Measurements from ENCODE around the gene APLP2. TPM values are rescaled to one million over a fixed set of nuclear protein-coding genes. Genes with fewer than 3 reads are reported as not detected.
A peak's percentile ranks its signal among the peaks of the same experiment; 100 is the strongest.
"Not testable (repeated sequence)": the region's sequence is repeated elsewhere in the genome, so short reads cannot be mapped to it uniquely, and the experiment has no call there.

The APLP2 gene
- total RNA-seq, 6 donors from 2014 or later, result 249 to 939 (median 653) TPM

DNA sequence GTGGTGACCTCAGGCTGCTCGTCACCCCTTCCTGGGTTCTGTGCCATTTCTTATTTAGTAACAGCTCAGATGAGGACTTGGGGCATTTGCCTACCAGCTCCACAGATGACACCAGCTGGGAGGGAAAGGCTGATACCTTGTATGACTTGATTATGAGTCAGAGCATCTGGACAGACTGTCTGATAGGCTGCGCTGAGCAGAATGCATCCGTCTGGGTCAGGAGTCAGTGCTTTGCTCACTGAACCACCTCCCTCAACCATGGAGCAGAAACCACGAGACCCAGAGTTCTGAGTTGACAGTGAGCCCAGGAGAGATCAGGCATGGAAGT lies 96.7 kb downstream of the APLP2 start:
- TF ChIP-seq EP300 (IDR thresholded peaks at IDR 0.05), result peak in 1 of 4 donors; percentile 42
- TF ChIP-seq, protein P1, sequence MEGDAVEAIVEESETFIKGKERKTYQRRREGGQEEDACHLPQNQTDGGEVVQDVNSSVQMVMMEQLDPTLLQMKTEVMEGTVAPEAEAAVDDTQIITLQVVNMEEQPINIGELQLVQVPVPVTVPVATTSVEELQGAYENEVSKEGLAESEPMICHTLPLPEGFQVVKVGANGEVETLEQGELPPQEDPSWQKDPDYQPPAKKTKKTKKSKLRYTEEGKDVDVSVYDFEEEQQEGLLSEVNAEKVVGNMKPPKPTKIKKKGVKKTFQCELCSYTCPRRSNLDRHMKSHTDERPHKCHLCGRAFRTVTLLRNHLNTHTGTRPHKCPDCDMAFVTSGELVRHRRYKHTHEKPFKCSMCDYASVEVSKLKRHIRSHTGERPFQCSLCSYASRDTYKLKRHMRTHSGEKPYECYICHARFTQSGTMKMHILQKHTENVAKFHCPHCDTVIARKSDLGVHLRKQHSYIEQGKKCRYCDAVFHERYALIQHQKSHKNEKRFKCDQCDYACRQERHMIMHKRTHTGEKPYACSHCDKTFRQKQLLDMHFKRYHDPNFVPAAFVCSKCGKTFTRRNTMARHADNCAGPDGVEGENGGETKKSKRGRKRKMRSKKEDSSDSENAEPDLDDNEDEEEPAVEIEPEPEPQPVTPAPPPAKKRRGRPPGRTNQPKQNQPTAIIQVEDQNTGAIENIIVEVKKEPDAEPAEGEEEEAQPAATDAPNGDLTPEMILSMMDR (IDR thresholded peaks at IDR 0.05), result no peak
- TF ChIP-seq POLR2AphosphoS5 (IDR thresholded peaks at IDR 0.05), result peak; percentile 53 to 74
- peak in 1 of 4 donors; percentile 42 for TF ChIP-seq POLR2A (IDR thresholded peaks at IDR 0.05)
- Histone ChIP-seq H3K27me3 (peaks cover 0 to 1% (median 0%) of the 10 kb centered on the region in 4 donors), H3K4me1 (peaks cover 21 to 37% (median 32%) of the 10 kb centered on the region in 4 donors), H3K4me3 (no peak overlapping the region), H3K27ac (peak overlapping the region in 3 of 4 donors; percentile 37 to 61 (median 54)), H3K36me3 (no peaks in the 10 kb centered on the region), H3K9me3 (no peaks in the 10 kb centered on the region)
- WGBS, 2 donors, result 56 to 62% methylated on average over 4 of the region's 4 CpGs
- DNase-seq, result peak in 1 of 2 donors; percentile 68
- peak; percentile 72 to 85 for ATAC-seq (ENCODE audit: low FRiP score in 2 of 2)

GRCh38 chr11:130167146-130167545 lies 97.5 kb downstream of the APLP2 start:
- H3K27ac ChIP-seq, result peak overlapping the region in 2 of 4 donors; percentile 27 to 54
- TF ChIP-seq POLR2AphosphoS5 (IDR thresholded peaks at IDR 0.05), result no peak
- TF ChIP-seq POLR2A (IDR thresholded peaks at IDR 0.05), result no peak
- TF ChIP-seq, protein P1 (IDR thresholded peaks at IDR 0.05), result no peak
- TF ChIP-seq EP300 (IDR thresholded peaks at IDR 0.05), result no peak

GRCh38 chr11:130168105-130168504 lies 98.4 kb downstream of the APLP2 start:
- Histone ChIP-seq H3K36me3 (no peaks in the 10 kb centered on the region), H3K27me3 (no peaks in the 10 kb centered on the region)

More at GRCh38 chr11:130167146-130167545, 97.5 kb downstream of the APLP2 start:
- Histone ChIP-seq H3K4me1 (peaks cover 17 to 30% (median 25%) of the 10 kb centered on the region in 4 donors), H3K9me3 (no peaks in the 10 kb centered on the region), H3K27me3 (no peaks in the 10 kb centered on the region), H3K36me3 (no peaks in the 10 kb centered on the region), H3K4me3 (no peak overlapping the region)
- DNase-seq (no peak), ATAC-seq (ENCODE audit: low FRiP score in 2 of 2) (no peak)
- WGBS, 2 donors, result 97 to 100% methylated on average over 3 of the region's 3 CpGs

GRCh38 chr11:130170345-130170744 lies 100.7 kb downstream of the APLP2 start:
- H3K4me3 ChIP-seq, result no peak overlapping the region
- DNase-seq (no peak), ATAC-seq (ENCODE audit: low FRiP score in 2 of 2) (no peak)
- H3K27ac ChIP-seq, result no peak overlapping the region
- peaks cover 0 to 10% (median 3%) of the 10 kb centered on the region in 4 donors for H3K4me1 ChIP-seq
- TF ChIP-seq POLR2AphosphoS5 (IDR thresholded peaks at IDR 0.05) (no peak), EP300 (IDR thresholded peaks at IDR 0.05) (no peak), POLR2A (IDR thresholded peaks at IDR 0.05) (no peak)
- TF ChIP-seq, protein P1 (IDR thresholded peaks at IDR 0.05), result no peak
- no peaks in the 10 kb centered on the region for H3K27me3 ChIP-seq
- H3K36me3 ChIP-seq, result no peaks in the 10 kb centered on the region
- peaks cover 0 to 9% (median 3%) of the 10 kb centered on the region in 4 donors for H3K9me3 ChIP-seq
- WGBS, 2 donors, result 78 to 88% methylated on average over 6 to 8 of the region's 8 CpGs

More at GRCh38 chr11:130168105-130168504, 98.4 kb downstream of the APLP2 start:
- WGBS, 2 donors, result 86 to 88% methylated on average over 7 of the region's 7 CpGs
- no peak for DNase-seq
- peaks cover 13 to 24% (median 17%) of the 10 kb centered on the region in 4 donors for H3K4me1 ChIP-seq
- no peak for TF ChIP-seq POLR2A (IDR thresholded peaks at IDR 0.05)
- no peak for TF ChIP-seq POLR2AphosphoS5 (IDR thresholded peaks at IDR 0.05)
- no peak for TF ChIP-seq EP300 (IDR thresholded peaks at IDR 0.05)
- TF ChIP-seq, protein P1 (IDR thresholded peaks at IDR 0.05), result no peak
- H3K27ac ChIP-seq, result no peak overlapping the region
- H3K9me3 ChIP-seq, result no peaks in the 10 kb centered on the region
- H3K4me3 ChIP-seq, result no peak overlapping the region
- no peak for ATAC-seq (ENCODE audit: low FRiP score in 2 of 2)

GRCh38 chr11:130171534-130171933 lies 101.8 kb downstream of the APLP2 start:
- Histone ChIP-seq H3K27ac (no peak overlapping the region), H3K9me3 (peaks cover 0 to 10% (median 3%) of the 10 kb centered on the region in 4 donors), H3K36me3 (no peaks in the 10 kb centered on the region), H3K4me3 (no peak overlapping the region), H3K27me3 (no peaks in the 10 kb centered on the region), H3K4me1 (peaks cover 0 to 4% (median 1%) of the 10 kb centered on the region in 4 donors)
- DNase-seq, result no peak
- no peak for TF ChIP-seq POLR2A (IDR thresholded peaks at IDR 0.05)
- TF ChIP-seq, protein P1 (IDR thresholded peaks at IDR 0.05), result no peak
- no peak for TF ChIP-seq POLR2AphosphoS5 (IDR thresholded peaks at IDR 0.05)
- TF ChIP-seq EP300 (IDR thresholded peaks at IDR 0.05), result no peak
- no peak for ATAC-seq (ENCODE audit: low FRiP score in 2 of 2)
- 35 to 38% methylated on average over 5 of the region's 5 CpGs for WGBS, 2 donors

DNA sequence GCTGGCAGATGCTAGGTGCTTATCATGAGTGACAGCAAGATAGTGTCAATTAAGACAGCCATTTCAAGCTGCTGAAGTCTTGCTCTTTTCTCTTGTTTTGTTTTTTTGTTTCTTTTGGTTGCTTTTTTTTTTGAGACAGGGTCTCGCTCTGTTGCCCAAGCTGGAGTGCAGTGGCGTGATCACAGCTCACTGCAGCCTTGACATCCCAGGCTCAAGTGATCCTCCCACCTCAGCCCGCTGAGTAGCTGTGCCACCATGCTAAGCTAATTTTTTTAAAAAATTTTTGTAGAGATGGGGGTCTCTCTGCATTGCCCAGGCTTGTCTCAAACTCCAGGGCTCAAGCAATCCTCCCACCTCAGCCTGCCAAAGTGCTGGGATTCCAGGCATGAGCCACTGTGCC lies 102.3 kb downstream of the APLP2 start:
- not testable (repeated sequence) for ATAC-seq (ENCODE audit: low FRiP score in 2 of 2)

More for the DNA sequence above, 102.3 kb downstream of the APLP2 start:
- not testable (repeated sequence) for H3K27me3 ChIP-seq, H3K4me1 ChIP-seq, H3K27ac ChIP-seq, DNase-seq, H3K36me3 ChIP-seq, H3K9me3 ChIP-seq, H3K4me3 ChIP-seq
- 84 to 95% methylated on average over 3 of the region's 3 CpGs for WGBS, 2 donors
